ENCODE results near the gene PSME1. TPM values are rescaled to one million over a fixed set of nuclear protein-coding genes. Genes with fewer than 3 reads are reported as not detected.
A peak's percentile ranks its signal among the peaks of the same experiment; 100 is the strongest.

PSME1 gene
- total RNA-seq, 6 experiments from 2014 or later = 81.7 to 119 (median 107) TPM

GRCh38 chr14:24151404-24152080 is 15.5 kb downstream of the PSME1 start:
- ATAC-seq = no peak
- H3K27ac ChIP-seq = no peak overlapping the region
- H3K4me1 ChIP-seq = peaks cover 0 to 7% (median 0%) of the 10 kb centered on the region in 4 donors
- no peak overlapping the region for H3K4me3 ChIP-seq
- no peaks in the 10 kb centered on the region for H3K9me3 ChIP-seq
- H3K36me3 ChIP-seq = peaks cover 0 to 70% (median 24%) of the 10 kb centered on the region in 4 donors
- DNase-seq = peak in 1 of 3 donors; percentile 54
- no peaks in the 10 kb centered on the region for H3K27me3 ChIP-seq
- TF ChIP-seq CTCF (IDR thresholded peaks at IDR 0.05) = no peak
- no peak for TF ChIP-seq POLR2A (IDR thresholded peaks at IDR 0.05)
- intact Hi-C loops (cut with DNase I) = loop anchor here in 1 of 2 donors (10.0 kb wide), 1 partner anchor 57 kb away; the partner anchor contains the start of gene PCK2
- WGBS (ENCODE audit: insufficient coverage, low coverage, low lambda C conversion rate, missing lambda C conversion rate) = 100% methylated on average over 2 of the region's 16 CpGs

GRCh38 chr14:24155100-24155499 is 19.1 kb downstream of the PSME1 start:
- DNase-seq = peak in 1 of 3 donors; percentile 30
- TF ChIP-seq CTCF (IDR thresholded peaks at IDR 0.05) (no peak), POLR2A (IDR thresholded peaks at IDR 0.05) (no peak)
- intact Hi-C loops (cut with DNase I) = loop anchor here in 1 of 2 donors (10.0 kb wide), 1 partner anchor 60 kb away; the partner anchor contains the start of gene PCK2
- no peaks in the 10 kb centered on the region for H3K9me3 ChIP-seq
- no peak overlapping the region for H3K27ac ChIP-seq
- H3K4me3 ChIP-seq = no peak overlapping the region
- peaks cover 0 to 76% (median 33%) of the 10 kb centered on the region in 4 donors for H3K36me3 ChIP-seq
- no peaks in the 10 kb centered on the region for H3K27me3 ChIP-seq
- ATAC-seq = no peak
- peaks cover 0 to 6% (median under 1%) of the 10 kb centered on the region in 4 donors for H3K4me1 ChIP-seq
- WGBS (ENCODE audit: insufficient coverage, low coverage, low lambda C conversion rate, missing lambda C conversion rate) = 95% methylated on average over 4 of the region's 10 CpGs

DNA sequence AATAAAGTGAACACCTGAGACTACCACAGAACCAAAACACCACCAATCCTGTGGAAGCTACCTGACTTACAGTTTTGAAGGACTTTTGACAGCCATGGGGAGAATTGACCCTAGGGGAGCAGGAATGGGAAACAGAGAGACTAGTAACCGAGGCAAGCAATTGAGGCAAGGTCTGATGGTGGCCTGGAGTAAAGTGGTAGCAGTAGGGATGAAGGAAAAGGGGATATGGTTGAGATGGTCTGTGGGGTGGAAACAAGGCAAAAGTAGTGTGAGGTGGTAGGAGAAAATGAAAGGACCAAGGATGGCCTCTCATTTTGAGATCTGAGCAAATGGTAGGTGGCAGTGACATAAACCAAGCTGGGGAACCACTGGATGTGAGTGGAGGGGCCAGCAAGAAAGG is 20.8 kb downstream of the PSME1 start:
- H3K4me1 ChIP-seq = peaks cover 0 to 19% (median 5%) of the 10 kb centered on the region in 4 donors
- no peak for ATAC-seq

GRCh38 chr14:24157331-24157730 is 21.3 kb downstream of the PSME1 start:
- 74% methylated on average over 6 of the region's 12 CpGs for WGBS (ENCODE audit: insufficient coverage, low coverage, low lambda C conversion rate, missing lambda C conversion rate)
- peak in 1 of 3 donors; percentile 26 for DNase-seq
- TF ChIP-seq POLR2A (IDR thresholded peaks at IDR 0.05) = no peak
- TF ChIP-seq CTCF (IDR thresholded peaks at IDR 0.05) = no peak
- no peaks in the 10 kb centered on the region for H3K9me3 ChIP-seq
- intact Hi-C loops (cut with DNase I) = loop anchor here in 1 of 2 donors (10.0 kb wide), 1 partner anchor 63 kb away; the partner anchor contains the start of gene PCK2
- H3K27ac ChIP-seq = no peak overlapping the region
- peaks cover 0 to 60% (median 18%) of the 10 kb centered on the region in 4 donors for H3K36me3 ChIP-seq
- H3K27me3 ChIP-seq = no peaks in the 10 kb centered on the region
- ATAC-seq = no peak
- H3K4me1 ChIP-seq = peaks cover 0 to 24% (median 7%) of the 10 kb centered on the region in 4 donors
- no peak overlapping the region for H3K4me3 ChIP-seq

More for the DNA sequence above, 20.8 kb downstream of the PSME1 start:
- WGBS (ENCODE audit: insufficient coverage, low coverage, low lambda C conversion rate, missing lambda C conversion rate) = no CpG with 5 or more reads among the region's 1 CpG
- TF ChIP-seq POLR2A (IDR thresholded peaks at IDR 0.05) (no peak), CTCF (IDR thresholded peaks at IDR 0.05) (no peak)
- Histone ChIP-seq H3K36me3 (peaks cover 0 to 65% (median 23%) of the 10 kb centered on the region in 4 donors), H3K27ac (no peak overlapping the region), H3K27me3 (no peaks in the 10 kb centered on the region), H3K4me3 (no peak overlapping the region), H3K9me3 (no peaks in the 10 kb centered on the region)
- no peak for DNase-seq
- intact Hi-C loops (cut with DNase I) = loop anchor here in 1 of 2 donors (10.0 kb wide), 1 partner anchor 62 kb away; the partner anchor contains the start of gene PCK2
